GM23248 (cell line): ENCODE data around the gene LAPTM5. TPM values are rescaled to one million over a fixed set of nuclear protein-coding genes. Genes with fewer than 3 reads are reported as not detected.

Experiments used
- DNase-seq: peaks from one replicate; pipeline ENCODE4 v3.0.0-alpha.2; 2015
- H2AFZ ChIP-seq: fragments of 200-600 bp; sonication (generic); 2 replicates; pipeline ENCODE4 v1.6.1; 2016; ENCODE audit warnings: antibody characterized with exemption
- H3F3A ChIP-seq: fragments of 200-600 bp; sonication (generic); 2 replicates; pipeline ENCODE4 v1.6.1; 2016; ENCODE audit warnings: mild to moderate bottlenecking, antibody characterized with exemption, mixed run types; ENCODE audit not compliant: insufficient read depth
- H3K27ac ChIP-seq: fragments of 200-600 bp; sonication (generic); 2 replicates; pipeline ENCODE4 v1.5.1; 2016; ENCODE audit warnings: mild to moderate bottlenecking
- H3K27me3 ChIP-seq: fragments of 200-600 bp; sonication (generic); replicated peaks from 2 replicates; pipeline ENCODE4 v1.6.1; 2016; ENCODE audit warnings: mild to moderate bottlenecking; ENCODE audit not compliant: insufficient read depth
- H3K36me3 ChIP-seq: fragments of 200-600 bp; sonication (generic); 2 replicates; pipeline ENCODE4 v1.6.1; 2016; ENCODE audit warnings: low read depth, mild to moderate bottlenecking
- H3K4me1 ChIP-seq: fragments of 200-600 bp; sonication (generic); 2 replicates; pipeline ENCODE4 v1.6.1; 2016; ENCODE audit warnings: mild to moderate bottlenecking; ENCODE audit not compliant: insufficient read depth
- H3K4me2 ChIP-seq: fragments of 200-600 bp; sonication (generic); one replicate; pipeline ENCODE4 v1.6.1; 2016; ENCODE audit warnings: mild to moderate bottlenecking; ENCODE audit not compliant: unreplicated experiment
- H3K4me3 ChIP-seq: fragments of 200-600 bp; sonication (generic); 2 replicates; pipeline ENCODE4 v1.5.1; 2016; ENCODE audit warnings: mild to moderate bottlenecking
- H3K79me2 ChIP-seq: fragments of 200-600 bp; sonication (generic); 2 replicates; pipeline ENCODE4 v1.6.1; 2016; ENCODE audit warnings: mild to moderate bottlenecking; ENCODE audit not compliant: insufficient read depth
- H3K9ac ChIP-seq: fragments of 200-600 bp; sonication (generic); 2 replicates; pipeline ENCODE4 v1.6.1; 2016; ENCODE audit warnings: mild to moderate bottlenecking
- H3K9me2 ChIP-seq: fragments of 200-600 bp; sonication (generic); 2 replicates; pipeline ENCODE4 v1.6.1; 2016; ENCODE audit warnings: mixed run types, mild to moderate bottlenecking, moderate library complexity; ENCODE audit not compliant: insufficient read depth
- H3K9me3 ChIP-seq: fragments of 200-600 bp; sonication (generic); one replicate; pipeline ENCODE4 v1.6.1; 2017; ENCODE audit warnings: low read depth
- H4K20me1 ChIP-seq: fragments of 200-600 bp; sonication (generic); 2 replicates; pipeline ENCODE4 v1.6.0; 2016; ENCODE audit not compliant: insufficient read depth
- EZH2 ChIP-seq: fragments of 200-600 bp; sonication (generic); IDR thresholded peaks from 2 replicates; pipeline ENCODE4 v1.6.1; 2018; ENCODE audit warnings: antibody characterized with exemption, mild to moderate bottlenecking; ENCODE audit not compliant: insufficient read depth, poor library complexity, severe bottlenecking
- EZH2phosphoT487 ChIP-seq: fragments of 200-600 bp; sonication (generic); IDR thresholded peaks from 2 replicates; pipeline ENCODE4 v1.6.1; 2018; ENCODE audit warnings: antibody characterized with exemption, moderate library complexity, mild to moderate bottlenecking, low read depth; ENCODE audit not compliant: insufficient read depth
- WGBS, 2 experiments: methylation state at CpG; one replicate each; pipeline ENCODE4 v1.1.6; 2015 to 2017; ENCODE audit warnings: low lambda C conversion rate in 2 of 2, low coverage in 1 of 2; ENCODE audit errors: missing lambda C conversion rate in 2 of 2; 5-methylcytosine and 5-hydroxymethylcytosine counted together
- in situ Hi-C: fragments of 300-500 bp; cut with MboI; formaldehyde crosslinking; loops from 2 replicates; pipeline ENCODE4 v1.15.0; 2020
- polyA plus RNA-seq: library from polyadenylated mRNA; unstranded; fragments of >200 nt; fragmentation: Nextera tagmentation; extraction: Ambion mirVana; gene quantifications from 2 replicates; pipeline ENCODE4 v1.2.1, GENCODE V29; 2016
- total RNA-seq: library from RNA; depleted of rRNA; stranded (reverse); fragments of >200 nt; shearing (Covaris generic); gene quantifications from 2 replicates; pipeline ENCODE4 v1.2.3, GENCODE V29; 2014

LAPTM5 gene
- total and polyA plus RNA-seq, 2 experiments from 2014 or later = 0.36 TPM; not detected in 1

GRCh38 chr1:30775433-30775975, 17.9 kb upstream of the LAPTM5 start:
- H3K4me3 ChIP-seq = no peak overlapping the region
- WGBS, 2 experiments = 81 to 82% methylated on average over 12 of the region's 12 CpGs
- no peak for DNase-seq
- no peak overlapping the region for H2AFZ ChIP-seq
- H3K4me2 ChIP-seq = no peak overlapping the region
- no peak overlapping the region for H3K9ac ChIP-seq
- no peak overlapping the region for H3K27ac ChIP-seq
- H3K9me2 ChIP-seq = no peaks in the 10 kb centered on the region
- H3K9me3 ChIP-seq = no peaks in the 10 kb centered on the region
- in situ Hi-C loops = loop anchor here (5.0 kb wide), 1 partner anchor 53 kb away; the partner anchor contains the start of gene MATN1
- TF ChIP-seq EZH2phosphoT487 = no peak
- TF ChIP-seq EZH2 = no peak
- H3K79me2 ChIP-seq = no peaks in the 10 kb centered on the region
- H3F3A ChIP-seq = no peaks in the 10 kb centered on the region
- no peaks in the 10 kb centered on the region for H3K36me3 ChIP-seq
- H3K4me1 ChIP-seq = no peaks in the 10 kb centered on the region
- H4K20me1 ChIP-seq = no peaks in the 10 kb centered on the region
- H3K27me3 ChIP-seq = peaks cover 9% of the 10 kb centered on the region

- H3K36me3 ChIP-seq = no peaks in the 10 kb centered on the region
- H3K4me2 ChIP-seq = no peak overlapping the region
- no peaks in the 10 kb centered on the region for H3K9me2 ChIP-seq
- H4K20me1 ChIP-seq = no peaks in the 10 kb centered on the region
- no peak overlapping the region for H2AFZ ChIP-seq
- DNase-seq = no peak
- TF ChIP-seq EZH2phosphoT487 (no peak), EZH2 (no peak)
- no peaks in the 10 kb centered on the region for H3K4me1 ChIP-seq
- H3K9ac ChIP-seq = no peak overlapping the region
- in situ Hi-C loops = loop anchor here (5.0 kb wide), 1 partner anchor 52 kb away; the partner anchor contains the start of gene MATN1
- no peaks in the 10 kb centered on the region for H3F3A ChIP-seq
- H3K27me3 ChIP-seq = peaks cover 9% of the 10 kb centered on the region
- H3K9me3 ChIP-seq = no peaks in the 10 kb centered on the region
- 49 to 53% methylated on average over 22 of the region's 22 CpGs for WGBS, 2 experiments
- H3K27ac ChIP-seq = no peak overlapping the region
- H3K79me2 ChIP-seq = no peaks in the 10 kb centered on the region
- no peak overlapping the region for H3K4me3 ChIP-seq
Measured at GRCh38 chr1:30774550-30775432, 17.2 kb upstream of the LAPTM5 start.

GRCh38 chr1:30773722-30774358, 16.3 kb upstream of the LAPTM5 start:
- Histone ChIP-seq H2AFZ (no peak overlapping the region), H3K79me2 (no peaks in the 10 kb centered on the region), H3K27me3 (peaks cover 9% of the 10 kb centered on the region), H3K4me3 (no peak overlapping the region), H3K4me2 (no peak overlapping the region), H3K9me2 (no peaks in the 10 kb centered on the region), H3K4me1 (no peaks in the 10 kb centered on the region), H3K36me3 (no peaks in the 10 kb centered on the region), H3F3A (no peaks in the 10 kb centered on the region), H3K9ac (no peak overlapping the region), H3K9me3 (no peaks in the 10 kb centered on the region), H3K27ac (no peak overlapping the region), H4K20me1 (no peaks in the 10 kb centered on the region)
- no peak for DNase-seq
- WGBS, 2 experiments = 74 to 76% methylated on average over 7 of the region's 7 CpGs
- in situ Hi-C loops = no loop called here
- TF ChIP-seq EZH2 = no peak
- TF ChIP-seq EZH2phosphoT487 = no peak

GRCh38 chr1:30771005-30771404, 13.4 kb upstream of the LAPTM5 start:
- DNase-seq = no peak
- in situ Hi-C loops = no loop called here
- no peak overlapping the region for H3K9ac ChIP-seq

More at GRCh38 chr1:30771005-30771404, 13.4 kb upstream of the LAPTM5 start:
- Histone ChIP-seq H4K20me1 (no peaks in the 10 kb centered on the region), H3K4me1 (no peaks in the 10 kb centered on the region), H3F3A (no peaks in the 10 kb centered on the region), H3K79me2 (no peaks in the 10 kb centered on the region), H3K9me2 (no peaks in the 10 kb centered on the region), H3K9me3 (no peaks in the 10 kb centered on the region), H2AFZ (no peak overlapping the region), H3K27me3 (peaks cover 9% of the 10 kb centered on the region), H3K4me3 (no peak overlapping the region), H3K27ac (no peak overlapping the region), H3K36me3 (no peaks in the 10 kb centered on the region), H3K4me2 (no peak overlapping the region)
- TF ChIP-seq EZH2phosphoT487 (no peak), EZH2 (no peak)
- 54 to 62% methylated on average over 6 of the region's 6 CpGs for WGBS, 2 experiments
